ENCODE results near the gene CLTB.
"Not testable (repeated sequence)": the region's sequence is repeated elsewhere in the genome, so short reads cannot be mapped to it uniquely, and the experiment has no call there.

The CLTB gene

GRCh38 chr5:176415952-176416924, at the start of gene CLTB:
Gene CLTB, minus strand, starts transcription at chr5:176416539. Its CDS starts 176 bp downstream, at chr5:176416363.
- DNase-seq = peak; percentile 53

- DNase-seq = no peak
Measured at GRCh38 chr5:176463113-176463764, 46.9 kb upstream of the CLTB start.

- no peak for DNase-seq
Measured at GRCh38 chr5:176461349-176461748, 45.0 kb upstream of the CLTB start.

GRCh38 chr5:176458904-176459561, 42.7 kb upstream of the CLTB start:
- no peak for DNase-seq

- DNase-seq = no peak
Measured at GRCh38 chr5:176454724-176455394, 38.5 kb upstream of the CLTB start.

GRCh38 chr5:176450077-176450476, 33.7 kb upstream of the CLTB start:
- no peak for DNase-seq

GRCh38 chr5:176447978-176448608, 31.8 kb upstream of the CLTB start, which contains the start of gene FAF2:
Gene FAF2, plus strand, starts transcription at chr5:176448385. Its CDS starts 23 bp downstream, at chr5:176448408.
- peak; percentile 97 for DNase-seq

- no peak for DNase-seq
Measured at GRCh38 chr5:176447591-176447977, 31.2 kb upstream of the CLTB start.

- DNase-seq = no peak
Measured at GRCh38 chr5:176446884-176447590, 30.7 kb upstream of the CLTB start.

GRCh38 chr5:176446028-176446665, 29.8 kb upstream of the CLTB start:
- DNase-seq = no peak

- DNase-seq = no peak
Measured at GRCh38 chr5:176444742-176445141, 28.4 kb upstream of the CLTB start.

- DNase-seq = not testable (repeated sequence)
Measured at GRCh38 chr5:176442911-176443310, 26.6 kb upstream of the CLTB start.

- no peak for DNase-seq
Measured at GRCh38 chr5:176441921-176442323, 25.6 kb upstream of the CLTB start.

- DNase-seq = no peak
Measured at GRCh38 chr5:176440927-176441706, 24.8 kb upstream of the CLTB start.

- DNase-seq = no peak
Measured at GRCh38 chr5:176438959-176439757, 22.8 kb upstream of the CLTB start.

- no peak for DNase-seq
Measured at GRCh38 chr5:176436656-176437055, 20.3 kb upstream of the CLTB start.

- DNase-seq = no peak
Measured at GRCh38 chr5:176432707-176433106, 16.4 kb upstream of the CLTB start.

- DNase-seq = no peak
Measured at GRCh38 chr5:176429972-176430371, 13.6 kb upstream of the CLTB start.

GRCh38 chr5:176427971-176428370, 11.6 kb upstream of the CLTB start:
- no peak for DNase-seq

All from NCI-H1048 (cell line).